ENCODE measurements around the gene ZFP90. TPM values are rescaled to one million over a fixed set of nuclear protein-coding genes. Genes with fewer than 3 reads are reported as not detected.

ZFP90 gene
- total RNA-seq, 1 donor from 2014 or later, result 24.2 TPM

DNA sequence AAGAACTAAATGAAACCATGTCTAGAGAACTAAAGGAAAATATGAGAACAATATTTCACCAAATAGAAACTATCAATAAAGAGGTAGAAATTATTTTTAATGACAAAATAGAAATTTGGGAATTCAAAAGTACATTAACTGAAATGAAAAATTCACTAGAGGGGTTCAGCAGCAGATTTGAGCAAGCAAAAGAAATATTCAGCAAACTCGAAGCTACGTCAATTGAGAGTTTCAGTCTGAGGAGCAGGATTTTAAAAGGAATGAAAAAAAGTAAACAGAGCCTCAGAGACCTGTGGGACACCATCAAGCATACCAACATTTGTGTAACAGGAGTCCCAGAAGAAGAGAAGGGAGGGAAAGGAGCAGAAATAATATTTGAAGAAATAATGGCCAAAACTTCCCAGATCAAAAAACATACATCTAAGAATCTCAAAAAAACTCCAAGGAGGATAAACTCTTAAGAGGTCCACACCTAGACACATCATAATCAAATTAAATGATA is 38.3 kb downstream of the ZFP90 start:
- DNase-seq (ENCODE audit: low spot score), result no peak

DNA sequence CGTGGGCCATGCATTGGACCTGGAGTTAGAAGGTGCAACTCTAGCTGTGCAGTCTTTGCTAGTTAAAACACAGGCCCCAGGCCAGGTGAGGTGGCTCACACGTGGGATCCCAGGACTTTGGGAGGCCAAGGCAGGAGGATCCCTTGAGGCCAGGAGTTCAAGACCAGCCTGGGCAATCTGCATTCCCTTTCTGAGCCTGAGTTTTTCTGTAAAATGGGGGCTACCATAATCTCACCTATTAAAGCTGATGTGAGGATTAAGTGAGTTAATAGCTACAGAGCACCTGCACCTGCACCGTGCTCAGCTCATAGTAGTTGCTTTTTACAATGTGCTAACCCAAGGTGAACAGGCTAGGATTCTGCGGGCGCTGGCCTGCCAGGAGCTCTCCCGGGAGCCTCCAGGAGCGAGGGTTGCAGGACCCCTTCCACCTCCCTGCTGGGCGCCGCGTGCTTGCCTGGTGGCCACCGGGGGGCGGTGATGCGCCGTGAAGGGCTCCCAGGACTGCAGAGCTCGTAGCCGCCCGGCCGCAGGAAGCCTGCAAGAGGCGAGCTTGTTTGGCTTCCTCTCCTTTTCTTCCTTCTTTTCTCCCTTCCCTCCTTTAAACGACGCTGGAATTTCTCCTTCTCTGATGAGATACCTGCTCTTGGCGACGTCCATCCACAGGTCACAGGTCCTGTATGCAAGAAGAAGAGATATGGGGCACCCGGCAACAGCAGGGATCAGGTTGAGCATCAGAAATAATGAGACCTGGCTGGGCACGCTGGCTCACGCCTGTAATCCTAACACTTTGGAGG is 51.3 kb downstream of the ZFP90 start:
- peak; percentile 46 for DNase-seq (ENCODE audit: low spot score)

GRCh38 chr16:68592466-68593337 is 53.6 kb downstream of the ZFP90 start:
- DNase-seq (ENCODE audit: low spot score), result no peak

DNA sequence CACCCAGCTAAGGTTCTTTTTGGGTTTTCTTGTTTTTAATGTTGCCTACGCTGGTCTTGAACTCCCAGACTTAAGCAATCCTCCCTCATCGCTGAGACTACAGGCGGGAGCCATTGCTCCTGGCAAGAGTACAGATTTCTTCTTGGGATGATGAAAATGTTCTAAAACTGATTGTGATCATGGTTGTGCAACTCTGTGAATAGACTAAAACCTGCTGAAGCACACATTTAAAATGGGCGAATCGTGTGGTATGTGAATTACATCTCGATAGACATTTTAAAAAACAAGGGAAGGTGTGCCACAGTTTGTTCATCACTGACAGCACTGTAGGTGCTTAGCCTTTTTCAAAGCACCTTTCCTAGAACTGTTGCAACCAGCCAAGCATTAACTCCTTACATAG is 57.2 kb downstream of the ZFP90 start:
- no peak for DNase-seq (ENCODE audit: low spot score)

DNA sequence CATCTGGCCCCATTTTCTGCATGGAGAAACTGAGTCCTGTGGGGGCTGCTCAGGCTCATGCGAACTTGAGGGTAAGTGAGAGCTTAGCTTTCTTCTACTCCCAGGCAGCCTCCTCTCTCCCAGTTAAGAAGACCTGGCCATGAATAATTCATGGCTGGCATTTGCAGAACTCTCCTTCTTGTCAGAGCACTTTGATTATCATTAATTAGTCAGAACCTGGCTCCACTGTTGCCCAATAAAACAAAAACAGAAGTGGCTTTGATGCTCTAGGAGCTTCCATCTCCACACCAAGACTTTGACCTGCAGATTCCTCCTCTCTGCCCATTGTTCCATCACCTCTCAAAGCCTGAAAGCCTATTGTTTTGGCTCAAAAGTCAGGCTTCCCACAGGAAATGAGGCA is 60.5 kb downstream of the ZFP90 start:
- no peak for DNase-seq (ENCODE audit: low spot score)

GRCh38 chr16:68605746-68606145 is 66.7 kb downstream of the ZFP90 start:
- DNase-seq (ENCODE audit: low spot score), result no peak

DNA sequence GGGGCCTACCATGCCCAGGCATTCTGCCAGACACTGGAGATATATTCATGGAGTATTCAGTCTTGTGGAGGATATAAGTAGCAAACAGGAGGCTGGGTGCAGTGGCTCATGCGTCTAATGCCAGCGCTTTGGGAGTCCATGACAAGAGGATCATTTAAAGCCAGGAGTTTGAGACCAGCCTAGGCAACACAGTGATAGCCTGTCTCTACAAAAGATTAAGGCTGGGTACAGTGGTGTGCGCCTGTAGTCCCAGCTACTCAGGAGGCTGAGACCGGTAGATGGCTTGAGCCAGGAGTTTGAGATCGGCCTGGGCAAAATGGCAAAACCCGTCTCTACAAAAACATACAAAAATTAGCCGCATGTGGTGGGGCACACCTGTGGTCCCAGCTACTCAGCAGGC is 68.4 kb downstream of the ZFP90 start:
- DNase-seq (ENCODE audit: low spot score), result no peak

DNA sequence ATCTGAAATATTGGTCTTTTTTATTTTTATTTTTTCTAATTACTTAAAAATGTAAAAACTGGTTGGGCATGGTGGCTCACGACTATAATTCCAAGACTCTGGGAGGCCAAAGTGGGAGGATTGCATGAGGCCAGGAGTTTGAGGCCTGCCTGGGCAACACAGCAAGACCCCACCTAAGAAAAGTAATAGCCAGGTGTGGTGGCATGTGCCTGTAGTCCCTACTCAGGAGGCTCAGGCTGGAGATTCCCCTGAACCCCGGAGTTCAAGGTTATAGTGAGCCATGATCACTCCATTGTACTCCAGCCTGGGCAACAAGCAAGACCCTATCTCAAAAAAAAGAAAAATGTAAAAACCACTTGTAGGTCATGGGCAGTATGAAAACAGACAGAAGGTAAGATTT is 69.2 kb downstream of the ZFP90 start:
- DNase-seq (ENCODE audit: low spot score), result no peak

- no peak for DNase-seq (ENCODE audit: low spot score)
These were observed 73.9 kb downstream of the ZFP90 start for GRCh38 chr16:68612996-68613395.

DNA sequence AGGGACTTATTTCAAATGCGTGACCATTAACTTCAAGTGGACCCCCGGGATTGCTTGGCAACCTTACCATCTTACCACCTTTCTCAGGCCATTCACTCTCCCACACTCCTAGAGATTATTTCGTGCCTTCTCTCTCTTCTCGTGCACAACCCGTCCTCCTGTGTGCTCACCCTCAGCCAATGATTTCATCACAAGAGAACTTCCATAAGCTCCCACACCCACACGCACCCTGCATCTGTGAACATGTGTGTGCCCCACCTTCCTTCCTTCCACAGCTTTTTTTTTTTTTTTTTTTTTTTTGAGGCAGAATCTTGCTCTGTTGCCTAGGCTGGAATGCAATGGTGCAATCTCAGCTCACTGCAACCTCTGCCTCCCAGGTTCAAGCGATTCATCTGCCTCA is 78.6 kb downstream of the ZFP90 start:
- no peak for DNase-seq (ENCODE audit: low spot score)

Other genes with a start within 250 kb of the ZFP90 start
- gene SLC7A6OS, start 228.3 kb upstream of the ZFP90 start, total RNA-seq, result 15.6 TPM
- 34.3 TPM for gene PRMT7, start 228.3 kb upstream of the ZFP90 start, total RNA-seq
- gene SMPD3, start 90.8 kb upstream of the ZFP90 start, total RNA-seq, result 225 TPM
- gene CDH3, start 106.0 kb downstream of the ZFP90 start, total RNA-seq, result 0.81 TPM
- gene CDH1, start 198.0 kb downstream of the ZFP90 start, total RNA-seq, result 425 TPM